HFFc6 (cell line): Measurements from ENCODE around the gene CCDC198. TPM values are rescaled to one million over a fixed set of nuclear protein-coding genes. Genes with fewer than 3 reads are reported as not detected.
A peak's percentile ranks its signal among the peaks of the same experiment; 100 is the strongest.

Source experiments
- DNase-seq: peaks from one replicate; pipeline ENCODE4 v3.0.0-alpha.2; 2018
- H3K27ac Mint-ChIP-seq: 2 replicates; pipeline ENCODE4 v1.8.0; 2020; ENCODE audit warnings: mild to moderate bottlenecking, mixed read lengths
- H3K27me3 Mint-ChIP-seq: 2 replicates; pipeline ENCODE4 v1.8.0; 2021; ENCODE audit warnings: mild to moderate bottlenecking, moderate library complexity, mixed read lengths; ENCODE audit not compliant: insufficient read depth
- H3K36me3 Mint-ChIP-seq: 2 replicates; pipeline ENCODE4 v1.8.0; 2021; ENCODE audit warnings: low read depth, mixed read lengths
- H3K4me1 Mint-ChIP-seq: 2 replicates; pipeline ENCODE4 v1.8.0; 2020; ENCODE audit warnings: low read depth, mixed read lengths
- H3K4me3 Mint-ChIP-seq: 2 replicates; pipeline ENCODE4 v1.8.0; 2020; ENCODE audit warnings: mild to moderate bottlenecking, moderate library complexity, mixed read lengths
- H3K9me3 Mint-ChIP-seq: 2 replicates; pipeline ENCODE4 v1.8.0; 2020; ENCODE audit warnings: mild to moderate bottlenecking, mixed read lengths
- CTCF ChIP-seq: fragments of 200-600 bp; sonication (generic); IDR thresholded peaks from 2 replicates; pipeline ENCODE4 v1.5.0; 2021; ENCODE audit warnings: antibody characterized with exemption, mild to moderate bottlenecking
- long read RNA-seq: library from polyadenylated mRNA; unstranded; transcript quantifications from one replicate; pipeline ENCODE4 v2.0.0, GENCODE V29; 2019
- total RNA-seq, 6 experiments: library from RNA; stranded (reverse); fragmentation: NEBNext Ultra II Directional; extraction: Animal tissue kit (Norgen Biotek cat#: 25700); gene quantifications; 2 replicates in 1 of 6; 3 replicates in 5 of 6; pipeline ENCODE4 v1.2.3, GENCODE V29; 2021

CCDC198 gene
- not detected for total RNA-seq
- long read RNA-seq = 0 reads

- peaks cover 19% of the 10 kb centered on the region for H3K4me1 Mint-ChIP-seq
- no peak for TF ChIP-seq CTCF
- DNase-seq = no peak
- no peak within 1 kb of the TSS for H3K4me3 Mint-ChIP-seq
- H3K9me3 Mint-ChIP-seq = no peaks in the 10 kb centered on the region
- no peaks in the 10 kb centered on the region for H3K36me3 Mint-ChIP-seq
- H3K27ac Mint-ChIP-seq = no peak within 1 kb of the TSS
- peaks cover 2% of the 10 kb centered on the region; the same call in 1 of the 2 replicates for H3K27me3 Mint-ChIP-seq
These were observed at the start of gene CCDC198 for GRCh38 chr14:57493467-57494181. CCDC198 (minus strand) TSS chr14:57493857; CDS start chr14:57493715, 142 bp downstream.

GRCh38 chr14:57533214-57533613 is 39.6 kb upstream of the CCDC198 start:
- Mint-ChIP-seq H3K27ac (no peak overlapping the region), H3K27me3 (peaks cover 3% of the 10 kb centered on the region), H3K9me3 (peaks cover 7% of the 10 kb centered on the region; the same call in 1 of the 2 replicates), H3K4me1 (no peaks in the 10 kb centered on the region), H3K4me3 (no peak overlapping the region), H3K36me3 (no peaks in the 10 kb centered on the region)
- TF ChIP-seq CTCF = peak; percentile 74
- no peak for DNase-seq

- no peak for TF ChIP-seq CTCF
- no peak for DNase-seq
- peaks cover 11% of the 10 kb centered on the region for H3K9me3 Mint-ChIP-seq
- H3K27ac Mint-ChIP-seq = no peak overlapping the region
- no peaks in the 10 kb centered on the region for H3K36me3 Mint-ChIP-seq
- H3K27me3 Mint-ChIP-seq = peaks cover 4% of the 10 kb centered on the region; the same call in 1 of the 2 replicates
- no peak overlapping the region for H3K4me3 Mint-ChIP-seq
- H3K4me1 Mint-ChIP-seq = no peaks in the 10 kb centered on the region
These were observed 36.9 kb upstream of the CCDC198 start for GRCh38 chr14:57530571-57530970.

GRCh38 chr14:57526942-57527341 is 33.3 kb upstream of the CCDC198 start:
- H3K4me1 Mint-ChIP-seq = no peaks in the 10 kb centered on the region
- no peaks in the 10 kb centered on the region for H3K36me3 Mint-ChIP-seq
- peaks cover 3% of the 10 kb centered on the region; the same call in 1 of the 2 replicates for H3K27me3 Mint-ChIP-seq
- no peak overlapping the region for H3K27ac Mint-ChIP-seq
- H3K9me3 Mint-ChIP-seq = peaks cover 44% of the 10 kb centered on the region
- no peak for DNase-seq
- TF ChIP-seq CTCF = no peak
- no peak overlapping the region for H3K4me3 Mint-ChIP-seq

- H3K4me3 Mint-ChIP-seq = no peak overlapping the region
- no peak for TF ChIP-seq CTCF
- no peak overlapping the region for H3K27ac Mint-ChIP-seq
- H3K4me1 Mint-ChIP-seq = no peaks in the 10 kb centered on the region
- H3K36me3 Mint-ChIP-seq = no peaks in the 10 kb centered on the region
- no peak for DNase-seq
- peaks cover 58% of the 10 kb centered on the region for H3K9me3 Mint-ChIP-seq
- H3K27me3 Mint-ChIP-seq = no peaks in the 10 kb centered on the region
These were observed 25.4 kb upstream of the CCDC198 start for GRCh38 chr14:57519043-57519442.
